KMS-11 (cell line): ENCODE measurements around the gene NCKAP1.

Experiments
- H2AFZ ChIP-seq: fragments of 200-600 bp; sonication (generic); 2 replicates; pipeline ENCODE4 v1.6.1; 2016; ENCODE audit warnings: antibody characterized with exemption, mixed run types, low read depth
- H3K27ac ChIP-seq: fragments of 200-600 bp; sonication (generic); 2 replicates; pipeline ENCODE4 v1.6.1; 2016; ENCODE audit warnings: mild to moderate bottlenecking, mixed run types
- H3K27me3 ChIP-seq: fragments of 200-600 bp; sonication (generic); 2 replicates; pipeline ENCODE4 v1.6.1; 2017; ENCODE audit warnings: mild to moderate bottlenecking, low read depth, mixed run types, moderate library complexity; ENCODE audit not compliant: insufficient read depth
- H3K36me3 ChIP-seq: fragments of 200-600 bp; sonication (generic); 2 replicates; pipeline ENCODE4 v1.6.1; 2017; ENCODE audit warnings: mild to moderate bottlenecking, mixed run types; ENCODE audit not compliant: insufficient read depth
- H3K4me1 ChIP-seq: fragments of 200-600 bp; sonication (generic); 2 replicates; pipeline ENCODE4 v1.6.1; 2016; ENCODE audit warnings: mild to moderate bottlenecking, low read depth, mixed run types; ENCODE audit not compliant: poor library complexity, severe bottlenecking
- H3K4me2 ChIP-seq: fragments of 200-600 bp; sonication (generic); 2 replicates; pipeline ENCODE4 v1.7.0; 2016; ENCODE audit warnings: mild to moderate bottlenecking, mixed run types
- H3K4me3 ChIP-seq: fragments of 200-600 bp; sonication (generic); IDR thresholded peaks from 2 replicates; pipeline ENCODE4 v1.6.1; 2017; ENCODE audit warnings: low read depth, low read length, mixed read lengths; ENCODE audit not compliant: insufficient read depth
- H3K79me2 ChIP-seq: fragments of 200-600 bp; sonication (generic); 2 replicates; pipeline ENCODE4 v1.6.1; 2016; ENCODE audit warnings: low read depth, mixed run types; ENCODE audit not compliant: insufficient read depth
- H3K9ac ChIP-seq: fragments of 200-600 bp; sonication (generic); 2 replicates; pipeline ENCODE4 v1.6.1; 2016; ENCODE audit warnings: mild to moderate bottlenecking, mixed run types
- H4K20me1 ChIP-seq: fragments of 200-600 bp; sonication (generic); 2 replicates; pipeline ENCODE4 v1.6.1; 2016; ENCODE audit warnings: mild to moderate bottlenecking, mixed run types; ENCODE audit not compliant: insufficient read depth
- TF ChIP-seq, protein P1 (sequence below): fragments of 200-600 bp; sonication (generic); conservative IDR thresholded peaks from 2 replicates; pipeline ENCODE4 v1.6.1; 2017; ENCODE audit warnings: low read depth, mild to moderate bottlenecking, antibody characterized with exemption, low read length, moderate library complexity, mixed read lengths

The NCKAP1 gene

DNA sequence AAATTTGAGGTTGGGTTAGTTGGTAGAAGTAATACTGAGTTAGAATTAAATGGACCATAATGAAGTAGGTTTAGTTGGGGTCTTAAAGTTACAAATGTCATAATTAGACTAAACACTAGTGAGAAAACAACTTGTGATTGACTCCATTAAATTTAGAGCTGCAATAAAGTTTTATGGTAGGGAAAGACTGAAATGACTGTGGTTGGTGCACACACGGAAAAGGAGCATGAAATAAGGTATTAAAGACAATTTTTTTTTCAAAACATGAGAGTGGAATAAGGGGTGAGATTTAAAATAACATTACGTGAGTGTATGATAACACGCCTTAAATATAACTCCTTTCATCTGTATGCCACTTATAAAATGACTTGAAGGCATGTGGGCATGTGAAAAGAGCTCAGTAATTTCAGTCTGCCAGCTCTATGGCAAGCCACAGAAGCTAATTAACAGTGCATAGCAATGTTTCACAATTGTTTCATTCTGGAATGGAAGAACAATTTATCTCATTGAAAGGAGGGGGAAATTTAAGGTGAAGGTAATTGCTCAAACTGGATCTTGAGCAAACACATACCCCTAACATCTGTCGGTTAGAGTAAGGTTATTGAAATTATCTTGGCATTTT is 173.2 kb downstream of the NCKAP1 start:
- TF ChIP-seq, protein P1, sequence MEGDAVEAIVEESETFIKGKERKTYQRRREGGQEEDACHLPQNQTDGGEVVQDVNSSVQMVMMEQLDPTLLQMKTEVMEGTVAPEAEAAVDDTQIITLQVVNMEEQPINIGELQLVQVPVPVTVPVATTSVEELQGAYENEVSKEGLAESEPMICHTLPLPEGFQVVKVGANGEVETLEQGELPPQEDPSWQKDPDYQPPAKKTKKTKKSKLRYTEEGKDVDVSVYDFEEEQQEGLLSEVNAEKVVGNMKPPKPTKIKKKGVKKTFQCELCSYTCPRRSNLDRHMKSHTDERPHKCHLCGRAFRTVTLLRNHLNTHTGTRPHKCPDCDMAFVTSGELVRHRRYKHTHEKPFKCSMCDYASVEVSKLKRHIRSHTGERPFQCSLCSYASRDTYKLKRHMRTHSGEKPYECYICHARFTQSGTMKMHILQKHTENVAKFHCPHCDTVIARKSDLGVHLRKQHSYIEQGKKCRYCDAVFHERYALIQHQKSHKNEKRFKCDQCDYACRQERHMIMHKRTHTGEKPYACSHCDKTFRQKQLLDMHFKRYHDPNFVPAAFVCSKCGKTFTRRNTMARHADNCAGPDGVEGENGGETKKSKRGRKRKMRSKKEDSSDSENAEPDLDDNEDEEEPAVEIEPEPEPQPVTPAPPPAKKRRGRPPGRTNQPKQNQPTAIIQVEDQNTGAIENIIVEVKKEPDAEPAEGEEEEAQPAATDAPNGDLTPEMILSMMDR = no peak
- H2AFZ ChIP-seq = no peak overlapping the region
- no peak overlapping the region for H3K9ac ChIP-seq
- H3K36me3 ChIP-seq = no peaks in the 10 kb centered on the region
- no peaks in the 10 kb centered on the region for H3K27me3 ChIP-seq
- no peak overlapping the region for H3K4me3 ChIP-seq
- H3K27ac ChIP-seq = no peak overlapping the region
- H3K4me1 ChIP-seq = peaks cover 3% of the 10 kb centered on the region
- no peaks in the 10 kb centered on the region for H3K79me2 ChIP-seq
- no peaks in the 10 kb centered on the region for H4K20me1 ChIP-seq
- no peak overlapping the region for H3K4me2 ChIP-seq

DNA sequence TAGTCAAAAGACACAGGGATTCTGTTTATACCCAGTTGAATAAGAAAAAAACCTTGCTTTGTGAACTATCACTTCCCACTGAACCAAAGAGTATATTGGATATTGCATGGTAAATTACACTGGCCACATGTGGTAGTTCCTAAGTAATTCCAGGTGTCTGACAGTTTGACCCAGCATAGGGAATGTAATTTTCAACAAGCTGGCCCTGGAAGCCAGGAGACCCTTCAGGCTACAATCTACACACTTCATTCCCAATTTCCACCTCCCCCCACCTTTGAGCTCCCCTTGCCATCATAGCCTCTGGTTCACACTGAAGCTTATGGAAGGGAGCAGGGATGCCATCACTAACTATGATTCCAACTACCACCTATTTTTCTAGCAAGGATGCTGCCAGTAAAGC is 174.6 kb downstream of the NCKAP1 start:
- peaks cover 3% of the 10 kb centered on the region for H3K4me1 ChIP-seq
- no peak overlapping the region for H3K4me3 ChIP-seq
- no peaks in the 10 kb centered on the region for H3K27me3 ChIP-seq
- TF ChIP-seq, protein P1 = no peak
- no peak overlapping the region for H3K9ac ChIP-seq
- no peak overlapping the region for H3K4me2 ChIP-seq
- H3K79me2 ChIP-seq = no peaks in the 10 kb centered on the region
- no peaks in the 10 kb centered on the region for H4K20me1 ChIP-seq
- no peaks in the 10 kb centered on the region for H3K36me3 ChIP-seq
- no peak overlapping the region for H2AFZ ChIP-seq
- no peak overlapping the region for H3K27ac ChIP-seq

DNA sequence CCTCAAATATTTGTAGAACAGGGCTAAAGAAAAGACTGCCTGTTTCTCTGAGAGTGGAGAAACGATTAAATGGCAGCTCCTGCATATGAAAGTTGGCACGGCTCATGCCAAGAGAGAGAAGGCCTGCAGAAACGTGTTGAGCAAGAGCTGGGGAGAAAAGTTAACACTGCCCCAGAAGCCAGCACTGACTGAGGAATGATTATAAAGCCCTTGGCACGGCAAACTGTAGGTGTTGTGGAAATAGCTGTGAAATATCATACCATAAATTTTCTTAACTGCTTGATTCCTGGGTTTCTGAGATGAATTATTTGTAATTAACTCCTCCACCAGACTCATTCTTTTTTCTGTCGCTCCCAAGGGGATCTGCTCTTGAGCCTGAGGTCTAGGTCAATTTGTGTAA is 176.2 kb downstream of the NCKAP1 start:
- H3K4me1 ChIP-seq = peaks cover 3% of the 10 kb centered on the region
- no peaks in the 10 kb centered on the region for H4K20me1 ChIP-seq
- no peak overlapping the region for H3K4me2 ChIP-seq
- TF ChIP-seq, protein P1 = no peak
- no peaks in the 10 kb centered on the region for H3K79me2 ChIP-seq
- no peaks in the 10 kb centered on the region for H3K36me3 ChIP-seq
- no peaks in the 10 kb centered on the region for H3K27me3 ChIP-seq
- no peak overlapping the region for H3K27ac ChIP-seq
- H3K9ac ChIP-seq = no peak overlapping the region
- no peak overlapping the region for H2AFZ ChIP-seq
- no peak overlapping the region for H3K4me3 ChIP-seq

DNA sequence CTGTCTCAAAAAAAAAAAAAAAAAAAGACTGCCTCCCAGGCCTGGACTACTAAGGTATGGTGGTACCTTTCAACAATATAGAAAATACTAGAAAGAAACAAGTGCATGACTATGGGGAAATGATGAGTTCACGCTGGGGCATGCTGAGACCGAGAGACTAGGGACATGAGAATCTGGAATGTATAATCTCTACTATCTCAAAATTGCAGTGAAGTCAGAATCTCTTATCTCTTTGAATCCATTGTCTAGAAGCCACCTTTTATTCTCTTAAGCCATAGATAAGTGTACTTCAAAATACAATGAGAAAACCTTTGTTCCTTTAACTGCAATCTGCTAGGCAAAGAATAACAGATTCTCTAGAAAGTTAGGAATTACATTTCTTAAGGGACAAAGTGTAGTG is 177.4 kb downstream of the NCKAP1 start:
- Histone ChIP-seq H3K79me2 (no peaks in the 10 kb centered on the region), H4K20me1 (no peaks in the 10 kb centered on the region), H3K36me3 (no peaks in the 10 kb centered on the region), H3K4me1 (peaks cover 3% of the 10 kb centered on the region), H3K4me2 (no peak overlapping the region), H3K27ac (no peak overlapping the region), H3K4me3 (no peak overlapping the region), H2AFZ (no peak overlapping the region), H3K27me3 (no peaks in the 10 kb centered on the region), H3K9ac (no peak overlapping the region)
- TF ChIP-seq, protein P1 = no peak
